ENCODE data around the gene SORCS2.

Gene SORCS2

DNA sequence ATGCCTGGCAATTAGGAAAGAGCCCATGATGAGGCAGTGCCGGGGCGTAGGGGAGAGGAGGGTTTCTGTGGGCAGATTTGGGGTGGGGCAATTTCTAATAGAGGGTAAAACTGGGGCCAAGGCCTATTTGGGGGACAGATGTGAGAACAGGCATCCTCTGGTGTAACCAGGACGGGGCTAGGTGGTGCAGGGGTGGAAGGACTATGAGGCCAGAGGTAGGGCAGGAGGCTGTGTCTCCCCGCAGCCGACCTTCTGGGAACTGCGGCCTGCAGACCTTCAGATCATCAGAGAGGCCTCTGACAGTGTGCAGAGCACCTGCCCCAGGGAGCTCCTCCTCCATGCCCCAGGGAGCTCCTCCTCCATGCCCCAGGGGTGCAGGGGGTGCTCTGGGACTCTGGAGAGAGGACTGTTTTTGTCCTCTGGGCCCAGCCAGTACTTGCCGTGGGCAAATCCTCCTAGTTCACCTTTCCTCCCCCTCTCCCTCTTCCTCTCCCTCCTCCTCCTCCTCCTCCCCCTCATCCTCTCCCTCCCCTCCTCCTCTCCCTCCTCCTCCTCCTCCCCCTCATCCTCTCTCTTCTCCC, 101.9 kb downstream of the SORCS2 start:
- DNase-seq, result no peak

GRCh38 chr4:7295197-7295910, 103.0 kb downstream of the SORCS2 start:
- DNase-seq, result no peak

DNA sequence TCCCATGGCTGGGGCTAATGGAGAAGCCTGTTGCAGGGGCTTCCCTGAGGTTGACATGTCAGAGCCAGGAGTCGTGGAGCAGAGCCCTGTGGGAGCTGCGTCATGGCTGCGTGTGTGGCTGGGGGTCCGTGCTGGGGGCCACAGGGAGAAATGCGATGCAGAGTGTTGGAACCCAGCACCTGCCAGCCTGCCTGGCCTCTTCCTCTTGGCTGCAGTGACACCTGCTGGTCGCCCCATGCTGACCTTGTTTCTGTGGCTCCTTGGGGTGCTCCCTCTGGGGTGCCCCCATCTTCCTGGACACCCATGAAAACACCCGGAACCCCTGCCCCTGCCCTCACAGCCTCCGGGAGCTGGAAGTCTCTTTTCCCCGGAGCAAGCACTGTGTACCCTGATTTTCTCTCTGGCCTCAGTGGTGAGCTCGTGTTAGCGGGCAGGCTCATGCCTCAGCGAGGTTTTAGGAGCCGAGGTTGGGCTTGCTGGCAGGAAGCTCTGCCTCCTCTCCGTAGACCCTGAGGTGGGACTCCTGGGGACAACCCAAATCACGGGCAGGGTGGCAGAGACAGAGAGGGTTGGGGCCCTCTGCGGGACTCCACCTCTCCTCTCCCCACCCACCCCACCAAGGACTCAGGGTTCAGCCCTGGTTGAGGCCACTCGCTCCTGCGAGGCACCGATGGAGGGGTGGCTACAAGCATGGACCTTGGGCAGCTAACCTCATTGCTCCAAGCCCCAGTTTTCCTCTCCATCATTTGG, 103.7 kb downstream of the SORCS2 start:
- peak in 3 of 4 experiments; percentile 4 to 23 (median 9) for DNase-seq

GRCh38 chr4:7296661-7297335, 104.5 kb downstream of the SORCS2 start:
- no peak for DNase-seq

DNA sequence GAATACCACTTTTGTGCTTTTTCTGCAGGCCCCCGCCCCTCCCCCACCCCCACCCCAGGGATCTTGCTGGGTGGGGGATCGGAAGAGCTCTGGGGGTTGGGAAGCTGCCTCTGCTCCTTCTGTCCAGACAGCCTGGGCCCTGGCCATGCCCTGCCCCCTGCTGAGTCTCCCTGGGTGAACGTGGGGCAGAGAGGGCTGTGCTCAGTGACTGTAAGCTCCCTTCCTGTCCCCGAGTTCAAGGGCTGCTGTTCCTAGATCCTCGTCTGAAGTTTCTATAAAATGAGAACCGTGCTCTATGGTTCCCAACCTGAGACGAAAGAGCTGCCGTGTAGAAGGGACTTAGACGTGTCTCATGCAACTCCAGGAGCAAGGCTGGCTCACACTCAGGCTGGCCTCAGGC, 105.0 kb downstream of the SORCS2 start:
- no peak for DNase-seq

GRCh38 chr4:7297881-7298280, 105.5 kb downstream of the SORCS2 start:
- DNase-seq, result no peak

DNA sequence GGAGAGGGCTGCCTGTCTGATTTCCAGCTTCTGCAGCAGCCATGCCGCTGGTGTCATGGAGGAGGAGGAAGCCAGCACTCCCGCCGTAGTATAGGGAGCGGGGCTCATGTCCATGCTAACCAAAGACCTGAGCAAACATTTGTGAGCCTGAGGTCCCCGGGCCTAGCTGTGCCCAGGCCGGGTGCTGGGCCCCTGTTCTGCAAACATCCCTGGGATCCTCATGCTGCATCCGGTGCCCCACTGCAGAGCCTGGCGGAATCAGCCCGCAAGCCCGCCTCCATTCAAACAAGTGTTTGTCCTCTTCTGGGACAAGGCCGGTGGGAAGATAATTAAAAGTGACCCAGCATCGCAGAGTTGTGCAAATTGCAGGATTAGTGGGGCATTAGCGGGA, 106.3 kb downstream of the SORCS2 start:
- DNase-seq, result no peak

GRCh38 chr4:7299010-7299907, 106.9 kb downstream of the SORCS2 start:
- no peak for DNase-seq

DNA sequence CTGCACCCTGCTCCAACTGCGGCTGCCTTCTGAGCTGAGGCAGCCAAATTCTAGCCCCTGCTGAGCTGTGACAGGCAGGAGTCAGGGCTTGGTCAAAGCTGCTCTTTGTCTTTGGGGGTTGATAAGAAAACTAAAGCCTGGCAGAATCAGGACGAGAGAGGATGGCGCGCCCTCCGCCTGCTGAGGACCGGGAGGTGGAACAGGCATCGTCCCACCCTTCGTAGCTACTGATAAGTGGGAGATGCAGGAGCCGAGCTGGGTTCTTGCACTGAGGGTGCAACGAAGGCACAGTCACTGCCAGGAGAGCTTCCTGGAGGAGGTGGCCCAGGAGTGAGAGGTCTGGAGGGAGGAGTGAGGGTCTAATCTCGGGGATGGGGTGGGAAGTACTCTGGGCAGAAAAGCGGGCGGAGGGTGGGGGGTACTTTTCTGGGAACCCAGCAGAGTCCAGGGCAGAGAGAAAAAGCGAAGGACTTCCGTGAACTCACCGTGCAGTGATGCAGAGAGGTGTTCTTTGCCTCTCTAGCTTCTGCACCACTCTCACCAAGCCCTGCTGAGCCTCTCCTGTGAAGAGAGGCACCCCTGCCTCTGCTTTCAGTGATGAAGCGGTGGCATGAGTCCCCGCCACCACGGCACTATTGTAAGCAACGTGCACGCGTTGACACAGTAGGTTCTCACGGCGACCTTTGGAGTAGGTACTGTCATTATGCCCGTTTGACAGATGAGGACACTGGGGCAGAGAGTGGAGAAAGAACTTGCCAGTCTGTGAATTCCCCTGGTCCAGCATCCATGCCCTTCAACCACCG, 107.8 kb downstream of the SORCS2 start:
- no peak for DNase-seq

DNA sequence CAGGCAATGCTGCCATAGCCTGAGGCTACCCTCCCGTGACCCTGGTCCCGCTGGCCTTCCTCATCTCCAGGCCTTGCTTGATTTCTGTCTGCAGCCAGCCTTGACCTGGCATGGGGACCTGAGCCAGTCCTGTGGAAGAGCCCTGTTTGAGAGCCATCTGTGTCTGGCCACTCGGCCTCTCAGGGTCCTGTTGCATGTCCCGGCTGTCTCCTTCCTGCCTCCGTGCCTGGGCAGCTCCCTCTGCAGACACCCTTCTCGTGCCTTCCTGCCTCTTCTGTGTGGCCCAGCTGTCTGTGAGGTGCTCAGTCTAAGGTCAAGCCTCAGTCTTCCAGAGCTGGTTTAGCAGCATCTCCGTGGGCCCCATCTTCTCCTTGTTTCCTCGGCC, 108.4 kb downstream of the SORCS2 start:
- DNase-seq, result no peak

GRCh38 chr4:7301126-7301785, 108.9 kb downstream of the SORCS2 start:
- no peak for DNase-seq

DNA sequence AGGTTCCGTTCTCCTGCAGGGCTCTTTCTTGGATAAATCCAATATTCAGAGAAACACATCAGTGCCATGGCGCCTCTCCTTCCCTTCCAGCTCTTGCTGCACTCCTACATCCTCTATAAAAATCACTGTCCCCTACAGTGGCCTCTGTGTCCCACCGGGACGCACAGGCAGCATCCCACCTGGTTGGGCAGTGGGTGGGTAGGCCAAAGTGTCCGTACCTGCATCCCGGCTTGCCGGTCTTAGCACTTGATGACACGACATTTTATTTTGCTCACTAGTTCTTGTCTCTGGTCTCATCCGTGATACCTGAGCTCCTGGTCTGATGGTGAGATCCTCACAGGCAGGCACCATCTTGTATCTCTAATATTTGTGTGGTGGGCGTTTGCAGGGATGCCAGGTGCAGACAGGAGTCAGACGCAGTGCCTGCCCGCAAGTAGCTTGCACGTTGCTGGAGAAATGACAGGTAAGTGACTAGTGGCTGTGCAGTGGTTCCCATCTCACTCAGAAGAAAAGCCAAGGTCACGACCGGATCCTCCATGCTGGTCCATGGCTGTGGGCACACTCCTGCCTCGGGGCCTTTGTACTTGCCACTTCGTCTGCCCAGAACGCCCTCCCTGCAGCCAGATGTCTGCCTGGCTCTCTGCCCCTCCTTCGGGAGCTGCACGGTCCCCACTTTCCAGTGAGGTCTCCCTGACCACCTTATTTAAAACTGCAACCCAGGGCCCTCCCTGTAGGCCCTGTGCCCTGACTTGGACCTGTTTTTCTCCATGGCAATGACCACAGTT, 109.7 kb downstream of the SORCS2 start:
- no peak for DNase-seq

DNA sequence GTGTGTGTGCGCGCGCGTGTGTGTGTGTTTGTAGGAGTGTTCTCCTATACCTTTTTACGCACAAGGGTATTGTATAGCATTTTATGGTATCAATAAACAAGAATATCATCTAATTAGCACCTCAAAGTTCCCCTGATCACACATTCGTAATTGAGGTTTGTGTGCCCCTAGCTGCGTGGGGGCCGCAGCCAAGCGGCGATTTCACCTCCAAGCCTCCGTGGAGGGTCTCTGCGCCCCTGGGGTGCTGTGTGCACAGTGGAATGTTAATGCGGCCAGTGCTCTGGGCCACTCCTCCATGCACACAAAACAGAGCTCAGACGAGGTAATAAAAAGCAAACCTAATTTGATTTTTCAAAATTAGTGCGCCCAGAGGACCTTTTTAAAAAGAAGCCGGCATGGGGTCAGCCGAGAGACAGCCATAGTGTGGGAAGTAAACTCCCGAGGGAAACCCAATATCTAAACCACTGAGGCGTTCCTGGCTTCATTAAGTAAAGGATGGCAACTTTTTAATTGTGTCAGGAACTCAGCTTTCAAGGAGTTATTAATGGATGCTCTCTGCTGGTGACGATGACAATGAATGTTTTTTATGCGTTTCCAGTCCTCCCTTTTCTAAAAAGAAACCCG, 110.6 kb downstream of the SORCS2 start:
- no peak for DNase-seq

GRCh38 chr4:7303561-7303960, 111.2 kb downstream of the SORCS2 start:
- DNase-seq, result no peak

DNA sequence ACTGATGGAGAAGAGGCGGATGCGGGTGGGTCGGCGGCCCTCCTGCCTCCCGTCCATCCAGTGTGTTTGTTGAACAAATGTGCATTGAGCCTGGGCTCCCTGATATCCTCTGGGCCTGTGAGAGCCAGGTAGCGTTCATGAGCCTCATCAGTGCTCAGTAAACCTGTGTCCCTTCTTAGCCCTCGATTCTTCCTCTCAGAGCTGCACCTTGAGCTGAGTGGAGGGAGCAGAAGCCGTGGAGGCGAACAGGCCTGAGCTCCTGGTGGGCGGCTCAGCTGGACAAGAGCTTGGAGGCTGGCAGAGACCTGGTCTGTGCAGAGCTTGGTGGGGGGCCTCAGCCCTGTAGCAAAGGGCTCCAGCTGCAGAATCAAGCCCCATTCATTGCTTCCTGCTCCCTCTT, 112.1 kb downstream of the SORCS2 start:
- no peak for DNase-seq

GRCh38 chr4:7306021-7306965, 114.0 kb downstream of the SORCS2 start:
- no peak for DNase-seq

DNA sequence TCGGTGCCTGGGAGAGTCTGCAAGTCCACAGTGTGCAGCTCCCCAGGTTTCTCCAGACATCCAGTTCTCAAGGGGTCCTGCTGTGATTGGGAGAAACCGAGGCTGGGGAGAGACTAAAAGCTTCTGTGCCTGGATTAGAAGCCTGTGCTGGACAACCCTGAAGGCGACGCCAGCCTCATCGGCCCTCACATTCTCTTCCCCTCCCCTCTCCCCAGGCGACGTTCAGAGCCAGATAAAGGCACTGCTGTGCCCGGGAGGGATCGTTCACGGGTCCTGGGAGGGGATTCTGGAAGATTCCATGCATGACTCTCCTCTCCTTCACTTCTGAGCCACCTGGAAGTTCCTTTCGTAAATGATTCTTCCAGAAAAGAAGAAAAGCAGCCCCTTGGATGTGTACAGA, 114.6 kb downstream of the SORCS2 start:
- DNase-seq, result no peak

GRCh38 chr4:7307394-7308099, 115.2 kb downstream of the SORCS2 start:
- no peak for DNase-seq
